Esophagus squamous epithelium (tissue), 4 donors: ENCODE results near the gene CARD6.

Source experiments
- CTCF ChIP-seq, 6 experiments: fragments of 450-650 bp in 4 of 6; fragments of 200-600 bp in 2 of 6; sonication (generic) in 2 of 6; IDR thresholded peaks; one replicate each; pipeline ENCODE4 v1.5.1; 2016 to 2019; ENCODE audit warnings: antibody characterized with exemption in 6 of 6, mild to moderate bottlenecking in 4 of 6, moderate library complexity in 4 of 6
- POLR2A ChIP-seq, 4 donors: fragments of 450-650 bp; IDR thresholded peaks; one replicate each; pipeline ENCODE4 v1.6.1; 2017; ENCODE audit warnings: antibody characterized with exemption in 4 of 4, mild to moderate bottlenecking in 4 of 4, moderate library complexity in 3 of 4

- TF ChIP-seq CTCF (IDR thresholded peaks at IDR 0.05) (peak in 3 of 6 experiments; percentile 3 to 27 (median 17)), POLR2A (IDR thresholded peaks at IDR 0.05) (peak in 3 of 4 donors; percentile 58 to 86 (median 79))
Measured at GRCh38 chr5:40834849-40835787, 6.0 kb upstream of the CARD6 start, which contains the start of gene RPL37.
